Jurkat, Clone E6-1 (cell line): ENCODE results near the gene TMEM82.

ENCODE experiments used
- DNase-seq: peaks from one replicate; pipeline ENCODE4 v3.0.0-alpha.2; 2011; ENCODE audit warnings: low read depth, low spot score
- H3K4me3 ChIP-seq: 2 replicates; pipeline ENCODE4 v1.5.1; 2011; ENCODE audit warnings: mild to moderate bottlenecking, low read length, control low read depth, moderate library complexity

The TMEM82 gene

DNA sequence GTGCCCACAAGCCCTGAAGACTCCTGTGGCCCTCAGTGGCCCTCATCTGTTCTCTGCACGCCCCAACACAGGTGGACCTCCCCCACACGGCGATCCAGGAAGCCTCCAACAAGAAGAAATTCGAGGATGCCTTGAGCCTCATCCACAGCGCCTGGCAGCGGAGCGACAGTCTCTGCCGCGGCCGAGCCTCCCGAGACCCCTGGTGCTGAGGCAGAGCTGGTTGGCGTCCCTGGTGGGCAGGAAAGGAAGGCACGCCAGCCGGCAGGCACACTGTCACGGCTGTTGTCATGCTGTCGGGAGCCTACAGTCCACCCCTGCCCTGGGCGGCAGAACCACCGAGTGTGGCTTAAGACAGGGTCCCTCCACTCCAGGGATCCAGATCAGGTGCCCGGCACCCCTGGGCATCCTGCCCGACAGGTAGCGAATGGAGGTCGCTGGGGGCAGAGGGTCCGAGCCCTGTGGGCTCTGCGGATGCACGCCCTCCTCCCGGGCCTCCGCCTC, 8.5 kb upstream of the TMEM82 start:
- DNase-seq: no peak
- H3K4me3 ChIP-seq: no peak overlapping the region

DNA sequence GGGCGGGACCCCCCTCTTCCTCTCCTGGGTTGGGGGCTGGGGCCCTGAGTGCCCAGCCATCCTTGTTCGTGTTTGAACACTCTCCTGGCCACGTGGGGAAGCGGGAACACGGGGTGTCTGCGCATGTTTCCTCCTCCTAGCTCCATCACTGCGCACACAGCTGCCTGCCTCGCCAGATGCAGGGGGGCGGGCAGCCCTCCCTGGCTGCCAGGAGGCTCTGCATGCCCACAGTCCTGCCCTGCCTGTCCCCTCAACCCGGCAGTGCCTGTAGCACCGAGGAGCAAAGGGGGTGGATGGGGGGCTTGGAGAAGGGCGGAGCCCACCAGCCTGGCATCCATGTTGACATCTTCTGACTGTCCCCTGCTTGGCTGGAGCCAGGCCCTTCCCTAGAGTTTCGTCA, 8.0 kb upstream of the TMEM82 start:
- no peak overlapping the region for H3K4me3 ChIP-seq
- no peak for DNase-seq

DNA sequence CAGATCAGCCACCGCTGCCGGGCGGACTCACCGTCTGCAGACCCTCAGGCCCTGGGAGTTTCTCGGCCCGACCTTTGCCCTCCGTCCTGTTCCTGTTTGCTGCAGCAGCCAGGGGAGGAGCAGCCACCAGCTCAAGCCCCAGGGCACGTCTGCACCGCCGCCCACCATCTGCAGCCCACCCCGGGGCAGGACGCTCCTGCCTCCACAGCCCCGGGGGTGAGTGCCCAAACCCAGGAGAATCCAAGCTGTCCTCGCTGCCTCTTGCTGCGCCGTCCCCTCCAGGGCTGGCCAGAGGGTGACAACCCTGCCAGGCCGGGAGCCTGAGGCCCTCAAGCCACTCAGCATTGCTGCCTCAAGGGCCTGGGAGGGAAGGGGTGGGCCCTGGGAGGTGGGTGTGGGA, 7.4 kb upstream of the TMEM82 start:
- H3K4me3 ChIP-seq: no peak overlapping the region
- no peak for DNase-seq

DNA sequence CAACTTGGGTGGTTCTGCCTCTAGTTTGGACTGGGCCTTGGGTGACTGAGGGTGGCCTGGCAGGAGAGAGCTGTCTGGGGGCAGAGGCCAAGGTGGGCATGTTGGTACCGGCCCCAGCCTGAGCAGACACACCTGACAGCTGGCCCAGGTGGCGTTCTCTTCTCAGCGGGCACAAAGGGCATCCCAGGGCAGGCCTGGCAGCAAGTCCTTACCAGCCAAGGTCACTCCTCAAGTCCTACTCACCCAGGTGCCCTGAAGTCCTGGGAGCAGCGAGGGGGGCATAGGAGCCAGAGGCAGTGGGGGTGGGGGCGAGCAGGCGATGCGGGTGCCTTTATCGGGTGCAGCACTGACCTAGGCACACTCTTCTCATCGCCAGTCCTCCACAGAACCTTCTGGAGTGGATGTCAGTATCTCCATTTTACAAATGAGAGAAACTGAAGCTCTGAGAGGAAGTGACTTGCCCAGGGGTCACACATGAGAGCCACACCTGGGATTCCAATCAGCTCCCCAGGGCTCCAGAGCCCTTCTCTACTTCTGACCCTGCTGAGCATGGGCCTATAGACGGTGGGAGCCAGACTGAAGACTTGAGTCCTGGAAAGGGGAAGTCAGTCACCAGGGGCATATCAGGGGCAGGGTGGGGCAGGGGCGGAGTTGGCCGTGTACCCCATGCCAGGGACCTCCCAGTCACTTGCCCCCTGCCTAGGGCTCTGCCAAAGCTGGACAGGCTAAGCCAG, 6.8 kb upstream of the TMEM82 start:
- H3K4me3 ChIP-seq: no peak overlapping the region
- no peak for DNase-seq

DNA sequence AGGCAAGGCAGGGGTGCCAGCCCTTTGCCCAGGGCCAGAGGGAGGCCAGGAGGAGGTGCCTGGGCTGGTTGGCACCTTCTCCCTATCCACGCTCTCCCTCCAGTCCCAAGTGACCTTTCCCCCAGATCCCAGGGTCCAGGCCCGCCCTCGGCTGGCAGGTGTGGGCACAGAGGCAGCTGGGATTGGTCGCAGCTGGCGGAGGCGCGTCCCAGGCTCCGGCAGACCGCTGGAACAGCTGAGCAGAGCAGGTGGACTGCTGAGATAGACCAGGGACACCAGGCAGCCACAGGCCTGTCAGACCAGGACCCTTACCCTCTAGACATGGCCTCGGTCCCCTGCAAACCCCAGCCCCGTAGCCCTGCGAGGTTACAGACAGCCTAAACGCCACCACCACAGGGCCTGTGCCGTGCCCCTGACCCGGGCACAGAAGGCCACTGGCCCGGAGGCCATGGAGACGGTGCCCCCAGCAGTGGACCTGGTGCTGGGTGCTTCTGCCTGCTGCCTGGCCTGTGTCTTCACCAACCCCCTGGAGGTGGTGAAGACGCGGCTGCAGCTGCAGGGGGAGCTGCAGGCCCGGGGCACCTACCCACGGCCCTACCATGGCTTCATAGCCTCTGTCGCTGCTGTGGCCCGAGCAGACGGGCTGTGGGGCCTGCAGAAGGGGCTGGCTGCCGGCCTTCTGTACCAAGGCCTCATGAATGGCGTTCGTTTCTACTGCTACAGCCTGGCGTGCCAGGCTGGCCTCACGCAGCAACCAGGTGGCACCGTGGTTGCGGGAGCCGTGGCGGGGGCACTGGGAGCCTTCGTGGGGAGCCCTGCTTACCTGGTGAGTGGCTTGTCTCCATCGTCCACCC, 6.0 kb upstream of the TMEM82 start, which contains the start of gene SLC25A34:
TSS of gene SLC25A34 (plus strand) at position 221 of the 854 bp plus-strand sequence. CDS start at position 449, 228 bp downstream.
- H3K4me3 ChIP-seq: no peak within 1 kb of the TSS
- DNase-seq: no peak

DNA sequence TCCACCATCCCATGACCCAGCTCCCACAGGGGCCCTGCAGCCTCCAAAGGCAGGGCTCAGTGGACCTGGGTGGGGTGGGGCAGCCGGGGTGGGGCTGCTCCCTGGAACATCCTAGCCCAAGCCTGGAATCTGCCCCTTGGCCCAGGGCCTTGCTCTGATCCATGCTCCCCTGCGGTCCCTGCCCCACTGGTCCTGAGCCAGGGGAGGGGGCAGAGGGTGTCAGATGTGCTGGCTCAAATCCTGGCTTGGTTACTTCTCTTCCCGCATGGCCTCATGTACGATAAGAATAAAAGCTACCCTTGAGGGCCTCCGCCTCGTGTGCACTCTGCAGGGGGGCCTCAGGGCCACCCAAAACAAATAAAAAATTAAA, 5.4 kb upstream of the TMEM82 start:
- no peak overlapping the region for H3K4me3 ChIP-seq
- DNase-seq: no peak

DNA sequence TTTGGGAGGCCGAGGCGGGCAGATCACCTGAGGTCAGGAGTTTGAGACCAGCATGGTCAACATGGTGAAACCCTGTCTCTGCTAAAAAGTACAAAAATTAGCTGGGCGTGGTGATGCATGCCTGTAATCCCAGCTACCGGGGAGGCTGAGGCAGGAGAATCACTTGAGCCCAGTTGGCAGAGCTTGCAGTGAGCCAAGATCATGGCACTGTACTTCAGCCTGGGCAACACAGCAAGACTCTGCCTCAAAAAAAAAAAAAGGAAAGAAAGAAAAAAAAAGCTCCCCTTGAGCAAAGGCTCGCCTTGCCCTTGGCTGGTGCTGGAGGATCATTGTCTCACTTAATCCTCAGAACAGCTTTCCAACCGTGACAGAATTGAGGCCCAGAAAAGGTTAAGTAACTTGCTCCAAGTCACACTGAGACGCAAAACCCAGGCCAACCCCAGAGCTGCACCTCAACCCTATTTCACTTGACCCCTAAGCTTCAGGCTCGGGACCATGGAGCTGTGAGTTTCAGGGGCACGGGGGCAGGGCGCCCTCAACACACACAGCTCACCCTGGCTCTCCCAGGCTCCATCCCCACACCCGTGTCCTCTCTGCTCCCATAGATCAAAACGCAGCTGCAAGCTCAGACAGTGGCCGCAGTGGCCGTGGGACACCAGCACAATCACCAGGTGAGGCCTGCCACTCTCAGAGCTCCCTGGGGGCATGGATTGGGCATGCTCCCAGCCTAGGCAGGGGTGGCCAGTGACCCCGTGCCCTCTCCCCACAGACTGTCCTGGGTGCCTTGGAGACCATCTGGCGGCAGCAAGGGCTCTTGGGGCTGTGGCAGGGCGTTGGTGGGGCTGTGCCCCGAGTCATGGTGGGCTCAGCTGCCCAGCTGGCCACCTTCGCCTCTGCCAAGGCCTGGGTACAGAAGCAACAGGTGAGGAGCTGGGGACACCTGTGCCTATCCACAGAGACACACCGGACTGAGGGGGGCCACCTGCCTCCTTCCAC, 4.7 kb upstream of the TMEM82 start:
- DNase-seq: no peak
- no peak overlapping the region for H3K4me3 ChIP-seq

DNA sequence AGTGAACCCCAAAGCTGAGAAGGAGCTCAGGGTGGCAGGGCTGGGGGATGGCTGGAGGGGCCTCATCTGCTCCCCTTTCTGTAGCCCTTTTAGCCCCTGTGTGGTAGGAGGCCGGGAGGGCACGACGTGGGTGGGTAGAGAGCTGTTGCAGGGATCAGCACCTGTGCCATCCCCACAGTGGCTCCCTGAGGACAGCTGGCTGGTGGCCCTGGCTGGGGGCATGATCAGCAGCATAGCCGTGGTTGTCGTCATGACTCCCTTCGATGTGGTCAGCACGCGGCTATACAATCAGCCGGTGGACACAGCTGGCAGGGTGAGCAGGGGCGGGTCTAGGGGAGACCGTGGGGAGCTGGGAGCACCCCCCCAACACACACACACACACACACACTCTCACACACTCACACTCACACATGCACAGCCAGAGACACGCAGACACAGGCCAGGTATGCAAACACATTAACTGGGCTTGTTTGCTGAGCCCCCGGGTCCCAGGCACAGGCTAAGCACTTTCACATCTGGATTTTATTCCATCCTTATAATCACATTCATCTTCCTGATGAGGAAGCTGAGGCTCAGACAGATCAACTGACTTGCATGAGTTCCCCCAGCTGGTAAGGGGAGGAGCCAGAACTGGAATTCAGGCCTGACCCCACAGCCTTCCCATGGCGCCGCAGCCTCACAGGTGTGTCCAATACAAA, 3.7 kb upstream of the TMEM82 start:
- no peak overlapping the region for H3K4me3 ChIP-seq
- DNase-seq: no peak

DNA sequence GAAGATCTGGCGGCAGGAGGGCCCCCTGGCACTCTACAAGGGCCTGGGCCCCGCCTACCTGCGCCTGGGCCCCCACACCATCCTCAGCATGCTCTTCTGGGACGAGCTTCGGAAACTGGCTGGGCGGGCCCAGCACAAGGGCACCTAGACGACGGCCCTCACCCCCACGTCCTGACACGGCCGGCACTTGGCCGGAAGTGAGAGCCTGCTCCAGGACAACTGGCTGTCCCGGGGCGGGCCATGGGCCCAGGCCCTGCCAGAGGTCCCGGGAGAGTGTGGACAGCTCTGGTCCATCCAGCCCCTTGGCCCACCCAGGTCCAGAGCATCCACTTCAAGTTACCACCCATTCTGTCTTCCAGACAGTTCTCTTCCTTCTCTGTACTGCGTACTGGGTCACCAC, 3.0 kb upstream of the TMEM82 start:
- H3K4me3 ChIP-seq: no peak overlapping the region
- DNase-seq: no peak

DNA sequence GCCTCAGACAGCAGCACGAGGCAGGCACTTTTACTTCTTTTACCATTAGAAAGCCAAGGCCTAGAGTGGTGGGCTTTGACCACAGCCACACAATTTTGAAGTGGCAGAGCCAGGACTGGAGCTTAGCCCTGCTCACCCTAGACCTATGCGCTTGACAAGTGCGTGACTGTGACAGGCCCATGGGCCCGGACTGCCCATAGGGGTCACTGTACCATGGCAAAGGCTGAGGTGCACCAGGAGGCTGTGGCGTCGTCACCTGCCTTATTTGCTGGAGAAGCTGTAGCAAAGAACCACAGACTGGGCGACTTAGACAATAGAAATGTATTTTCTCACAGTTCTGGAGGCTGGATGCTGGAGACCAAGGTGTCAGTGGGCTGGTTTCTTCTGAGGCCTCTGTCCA, 2.6 kb upstream of the TMEM82 start:
- no peak for DNase-seq

DNA sequence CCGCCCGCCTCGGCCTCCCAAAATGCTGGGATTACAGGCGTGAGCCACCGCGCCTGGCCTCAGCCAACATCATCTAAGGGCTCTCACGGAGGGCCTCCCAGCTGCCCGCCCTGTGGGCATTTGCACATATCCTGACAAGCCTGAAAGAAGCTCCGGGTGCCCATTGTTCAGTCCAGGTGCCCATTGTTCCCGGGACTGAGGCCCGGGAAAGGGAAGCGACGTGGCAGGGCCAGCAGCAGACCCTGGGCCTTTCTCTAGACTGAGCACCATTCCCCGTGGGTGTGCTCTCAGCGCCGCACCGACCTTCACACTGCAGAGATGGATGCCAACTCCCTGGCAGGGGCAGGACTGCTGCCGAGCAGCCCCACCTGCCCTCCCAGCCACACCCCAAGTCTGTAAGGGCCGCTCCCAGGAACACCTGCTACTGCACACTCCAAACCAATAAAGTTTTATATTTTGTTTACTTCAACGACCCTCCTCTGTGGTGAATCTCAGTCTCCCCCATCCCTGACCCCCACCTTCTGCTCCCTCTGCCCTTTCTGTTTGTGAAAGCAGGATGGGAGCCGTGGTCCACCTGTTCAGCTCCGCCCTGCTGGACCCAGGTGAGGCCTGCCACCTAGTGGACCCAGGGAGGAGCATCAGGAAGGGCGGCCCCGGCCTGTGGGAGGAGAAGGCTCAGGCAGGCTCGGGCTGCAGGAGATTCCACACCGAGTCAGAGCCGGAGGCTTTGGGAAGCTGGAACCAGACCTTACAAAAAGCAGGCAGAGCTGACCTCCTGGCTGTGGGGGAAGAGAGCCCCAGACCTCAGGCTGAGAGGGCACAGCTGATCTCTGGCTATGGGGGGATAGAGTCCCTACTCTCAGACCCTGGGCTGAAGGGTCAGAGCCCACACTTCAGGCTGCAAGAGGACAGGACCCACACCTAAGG, 1.1 kb upstream of the TMEM82 start:
- peak; percentile 9 for DNase-seq
- H3K4me3 ChIP-seq: no peak overlapping the region

More for the DNA sequence above, 2.6 kb upstream of the TMEM82 start:
- no peak overlapping the region for H3K4me3 ChIP-seq

DNA sequence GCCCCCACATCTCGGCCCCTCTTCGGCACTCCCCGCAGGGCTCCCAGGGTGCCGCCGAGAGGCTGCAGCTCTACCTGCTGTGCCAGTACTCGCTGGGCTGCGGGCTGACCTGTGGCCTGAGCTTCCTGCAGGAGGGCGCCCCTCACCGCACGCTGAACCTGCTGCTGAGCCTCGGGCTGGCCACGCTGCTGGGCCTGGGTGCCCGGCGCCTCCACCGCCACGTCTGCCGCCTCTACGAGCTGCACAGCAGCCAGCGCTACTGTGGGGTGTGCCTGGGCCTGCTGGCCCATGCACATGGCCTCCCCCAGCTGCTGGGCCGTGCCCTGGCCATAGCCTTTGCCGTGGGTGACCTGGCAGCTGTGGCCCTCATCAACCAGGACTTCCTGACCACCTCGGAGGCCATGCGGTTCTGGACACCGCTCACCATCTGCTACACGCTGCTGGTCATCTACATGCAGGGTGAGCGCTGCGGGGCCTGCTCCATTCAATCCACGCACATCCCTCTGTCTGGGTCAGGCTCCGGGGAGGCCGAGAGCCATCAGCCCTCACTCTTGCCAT, 1.9 kb downstream of the TMEM82 start:
- DNase-seq: no peak

DNA sequence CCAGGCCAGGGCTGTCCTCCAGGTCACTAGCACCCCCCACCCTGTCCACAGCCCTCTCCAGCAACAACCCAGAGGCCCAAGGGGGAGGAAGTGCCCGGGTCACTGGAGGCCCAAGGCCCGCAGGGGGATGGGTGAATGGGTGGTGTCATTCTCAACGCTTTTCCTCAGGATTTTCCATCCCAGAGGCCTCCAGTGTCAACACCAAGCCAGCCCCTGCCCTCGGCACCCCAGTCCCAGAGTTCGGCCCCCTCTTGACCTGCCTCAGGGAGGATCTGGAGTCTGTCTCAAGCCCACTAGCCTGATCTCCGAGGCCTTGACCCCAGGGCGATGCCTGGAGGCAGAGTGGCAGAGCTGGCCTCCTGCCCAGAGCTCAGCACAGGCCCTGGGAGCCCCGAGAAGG, 5.1 kb downstream of the TMEM82 start:
- H3K4me3 ChIP-seq: no peak overlapping the region
- DNase-seq: no peak

More for the DNA sequence above, 1.9 kb downstream of the TMEM82 start:
- H3K4me3 ChIP-seq: no peak overlapping the region

DNA sequence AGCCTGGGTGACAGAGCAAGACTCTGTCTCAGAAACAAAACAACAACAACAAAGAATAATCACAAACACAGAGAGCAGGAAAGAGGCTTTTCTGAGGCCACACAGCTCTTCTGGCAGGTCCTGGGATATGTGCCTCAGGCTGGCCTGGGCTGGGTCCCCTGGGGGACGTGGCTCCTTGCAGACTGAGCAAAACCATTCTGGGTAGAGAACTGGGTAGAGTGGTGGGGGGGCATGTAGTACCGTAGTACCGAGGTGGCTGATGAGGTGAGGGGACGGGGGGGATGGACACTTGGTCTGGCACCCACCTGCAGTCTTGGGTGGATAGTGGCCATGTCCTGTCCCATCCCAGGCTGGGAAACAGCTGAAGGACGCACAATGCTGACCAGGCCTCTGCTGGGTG, 6.0 kb downstream of the TMEM82 start:
- no peak for DNase-seq
- H3K4me3 ChIP-seq: no peak overlapping the region

DNA sequence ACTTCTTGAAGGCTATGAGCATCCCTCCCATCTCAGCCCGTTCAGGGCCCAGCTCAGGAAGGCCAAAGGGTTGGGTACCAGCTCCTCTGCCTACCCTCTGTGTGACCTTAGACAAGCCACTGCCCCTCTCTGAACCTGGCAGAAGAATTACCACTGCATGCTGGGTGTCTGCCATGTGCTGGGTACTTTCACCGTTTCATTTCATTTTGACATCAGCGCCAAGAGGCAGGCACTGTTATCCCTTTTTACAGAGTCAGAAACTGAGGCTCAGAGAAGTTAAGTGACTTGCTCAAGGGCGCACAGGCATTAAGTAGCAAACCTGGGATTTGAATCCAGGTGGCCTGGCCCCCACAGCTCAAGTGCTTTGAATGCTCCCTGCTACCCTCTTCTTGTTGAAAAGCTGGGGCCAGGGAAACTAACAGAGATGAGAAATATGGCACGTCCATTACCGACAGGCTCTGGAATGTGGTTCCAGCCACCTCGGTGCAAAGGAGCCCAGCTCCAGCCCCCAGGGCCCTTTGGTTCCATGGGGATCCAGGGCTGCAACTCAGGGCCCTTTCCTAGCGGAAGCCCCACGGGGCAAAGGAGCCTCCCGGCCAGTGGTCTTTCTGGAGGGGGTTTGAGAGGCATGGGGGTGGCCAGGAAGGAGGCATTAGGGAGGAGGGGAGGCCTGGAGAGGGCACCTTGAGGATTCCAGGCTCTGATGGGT, 6.5 kb downstream of the TMEM82 start:
- DNase-seq: no peak
- no peak overlapping the region for H3K4me3 ChIP-seq

DNA sequence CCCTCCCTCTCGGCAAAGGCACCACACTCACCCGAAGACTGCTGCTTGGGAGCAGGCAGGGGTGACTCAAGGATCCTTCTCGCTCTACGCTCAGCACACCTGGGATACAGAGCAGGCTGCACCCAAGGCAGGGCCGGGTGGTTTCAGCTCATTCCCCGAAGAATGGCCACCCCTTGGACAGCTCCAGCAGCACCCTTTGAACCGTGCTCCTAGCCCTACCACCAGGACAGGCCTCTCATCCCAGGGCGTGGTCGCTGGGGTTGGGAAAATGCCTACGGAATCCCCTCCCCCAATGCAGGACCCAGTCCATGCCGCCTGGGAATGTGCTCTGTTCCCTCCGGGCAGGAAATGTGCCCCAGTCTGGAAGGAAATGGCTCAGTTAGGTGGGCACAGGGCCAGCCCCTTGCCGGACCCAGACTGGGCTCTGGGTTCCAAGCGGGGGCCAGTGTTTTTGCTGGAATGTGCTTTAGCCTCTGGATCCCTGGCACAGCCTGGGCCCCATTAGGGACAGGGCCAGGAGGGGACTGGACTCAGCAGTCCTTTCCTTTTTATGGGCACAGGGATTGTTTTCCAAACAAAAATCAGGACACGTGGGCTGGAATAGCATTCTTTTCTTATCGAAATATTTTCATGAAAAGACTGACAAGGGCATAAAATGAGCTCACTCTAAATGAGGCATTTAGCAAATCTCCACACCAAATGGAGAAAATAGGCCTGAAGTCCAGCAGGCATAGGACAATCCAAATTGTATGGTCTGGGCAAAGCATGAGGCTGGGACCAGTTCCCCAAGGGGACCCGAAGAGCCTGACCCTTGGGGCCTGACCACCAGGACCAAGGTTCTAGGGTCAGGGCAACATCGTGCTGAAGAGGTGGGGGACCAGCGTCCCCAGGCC, 7.3 kb downstream of the TMEM82 start:
- no peak for DNase-seq
- no peak overlapping the region for H3K4me3 ChIP-seq
